GM12878 (cell line): ENCODE measurements around the gene SLC15A3. TPM values are rescaled to one million over a fixed set of nuclear protein-coding genes. Genes with fewer than 3 reads are reported as not detected.

Experiments
- ATAC-seq: fragments of 200-7000 bp; cut with Tn5 transposase; 3 replicates; pipeline ENCODE4 v1.9.1; 2020; ENCODE audit warnings: mild to moderate bottlenecking, moderate library complexity
- BruUV-seq: library from RNA; stranded (reverse); fragments of 400-500 nt; replicated peaks from 2 replicates; lab custom pipeline; 2021; lab: Mats Ljungman, UMichigan
- CTCF ChIA-PET: fragments of 300-600 bp; sonication (Branson Sonifier 250); formaldehyde crosslinking; extraction: SDS; loops from one replicate; lab custom pipeline; 2021; ENCODE audit warnings: inconsistent platforms; lab: Yijun Ruan, JAX
- POLR2A ChIA-PET: fragments of 350-600 bp; formaldehyde crosslinking; extraction: SDS; loops from one replicate; lab custom pipeline; 2021; ENCODE audit warnings: inconsistent platforms; lab: Charles Lee
- RAD21 ChIA-PET: fragments of 300-600 bp; sonication (Branson Sonifier 250); formaldehyde crosslinking; loops from one replicate; lab custom pipeline; 2023; ENCODE audit warnings: antibody characterized with exemption; ENCODE audit not compliant: unreplicated experiment; lab: Charles Lee
- SMC1A ChIA-PET: fragments of 300-600 bp; sonication (Branson Sonifier 250); formaldehyde crosslinking; loops from one replicate; lab custom pipeline; 2023; ENCODE audit not compliant: unreplicated experiment, uncharacterized antibody; lab: Charles Lee
- DNase-seq: peaks from one replicate; pipeline ENCODE4 v3.0.0-alpha.2; 2011; ENCODE audit warnings: low read depth, low spot score
- FAIRE-seq: peaks from 3 replicates; lab custom pipeline; 2011; peaks lifted over from hg19 to GRCh38; lab: Jason Lieb, UNC
- H2AFZ ChIP-seq: 2 replicates; pipeline ENCODE4 v1.6.0; 2011; ENCODE audit warnings: low read depth, low read length, control low read depth; ENCODE audit not compliant: control insufficient read depth
- H3K27ac ChIP-seq: 2 replicates; pipeline ENCODE4 v1.5.1; 2011; ENCODE audit warnings: control low read depth; ENCODE audit not compliant: control insufficient read depth, insufficient read depth
- H3K27me3 ChIP-seq, 2 experiments: replicated peaks in 1 of 2; 2 replicates each; pipeline versions ENCODE4 v1.6.0 to v1.6.1; 2011; ENCODE audit warnings: low read length in 1 of 2; ENCODE audit not compliant: control insufficient read depth in 2 of 2, insufficient read depth in 2 of 2
- H3K36me3 ChIP-seq, 2 experiments: 2 replicates each; pipeline ENCODE4 v1.5.1; 2011; ENCODE audit warnings: low read length in 1 of 2; ENCODE audit not compliant: control insufficient read depth in 2 of 2, insufficient read depth in 2 of 2
- H3K4me1 ChIP-seq: 2 replicates; pipeline ENCODE4 v1.6.1; 2011; ENCODE audit warnings: mild to moderate bottlenecking, low read length, moderate library complexity, mixed read lengths; ENCODE audit not compliant: control insufficient read depth, insufficient read depth
- H3K4me2 ChIP-seq: 2 replicates; pipeline ENCODE4 v1.6.0; 2011; ENCODE audit warnings: control low read depth; ENCODE audit not compliant: control insufficient read depth, insufficient read depth
- H3K4me3 ChIP-seq: fragments of 200-600 bp; sonication (generic); 2 replicates; pipeline ENCODE4 v1.5.1; 2016
- H3K79me2 ChIP-seq: 2 replicates; pipeline ENCODE4 v1.6.0; 2011; ENCODE audit warnings: low read length; ENCODE audit not compliant: control insufficient read depth, insufficient read depth
- H3K9ac ChIP-seq: 2 replicates; pipeline ENCODE4 v1.8.0; 2011; ENCODE audit warnings: low read length, control low read depth, mixed read lengths; ENCODE audit not compliant: control insufficient read depth, insufficient read depth
- H3K9me3 ChIP-seq: replicated peaks from 3 replicates; pipeline ENCODE4 v1.5.1; 2011; ENCODE audit warnings: mild to moderate bottlenecking, low read length; ENCODE audit not compliant: control insufficient read depth, insufficient read depth
- H4K20me1 ChIP-seq: 2 replicates; pipeline ENCODE4 v1.6.0; 2011; ENCODE audit not compliant: control insufficient read depth, insufficient read depth
- GABPA ChIP-seq: IDR thresholded peaks from 2 replicates; pipeline ENCODE4 v1.6.1; 2014; ENCODE audit warnings: antibody characterized with exemption, low read depth, mild to moderate bottlenecking, inconsistent platforms
- IKZF1 ChIP-seq: fragments of 450-650 bp; conservative IDR thresholded peaks from 2 replicates; pipeline ENCODE4 v1.6.1; 2017; ENCODE audit warnings: antibody characterized with exemption, mild to moderate bottlenecking
- NBN ChIP-seq: fragments of 450-650 bp; IDR thresholded peaks from 2 replicates; pipeline ENCODE4 v1.6.1; 2016
- NR2C1 ChIP-seq: fragments of 450-650 bp; IDR thresholded peaks from 2 replicates; pipeline ENCODE4 v1.6.1; 2017; ENCODE audit warnings: antibody characterized with exemption, mild to moderate bottlenecking, moderate library complexity
- ZBTB4 ChIP-seq: fragments of 450-650 bp; formaldehyde crosslinking; IDR thresholded peaks from 2 replicates; pipeline ENCODE4 v1.4.0; 2022; ENCODE audit warnings: mild to moderate bottlenecking, moderate library complexity
- ZSCAN29 ChIP-seq: fragments of 450-650 bp; IDR thresholded peaks from 2 replicates; pipeline ENCODE4 v1.6.1; 2017; ENCODE audit warnings: mild to moderate bottlenecking, moderate library complexity
- WGBS: methylation state at CpG from one replicate; pipeline ENCODE4 v1.1.6; 2016; ENCODE audit warnings: low lambda C conversion rate; ENCODE audit not compliant: insufficient replicate concordance, insufficient coverage; ENCODE audit errors: missing lambda C conversion rate; 5-methylcytosine and 5-hydroxymethylcytosine counted together
- in situ Hi-C: fragments of 300-500 bp; cut with MboI; formaldehyde crosslinking; loops from 9 replicates; pipeline ENCODE4 v1.14.3; 2018; ENCODE audit warnings: mixed read lengths
- intact Hi-C: fragments of 100-400 bp; cut with micrococcal nuclease; formaldehyde crosslinking; loops from one replicate; pipeline ENCODE4 v1.14.2; 2022; ENCODE audit not compliant: unreplicated experiment
- polyA plus RNA-seq, 11 experiments: library from polyadenylated mRNA; depleted of rRNA in 4 of 11; unstranded in 6 of 11; stranded (reverse) in 5 of 11; fragments of >200 nt; fragmentation: Nextera tagmentation in 4 of 11; fragmentation: Illumina TruSeq in 1 of 11; extraction: Ambion mirVana in 4 of 11; extraction: Trizol in 1 of 11; gene quantifications; 1 replicate in 1 of 11; 2 replicates in 10 of 11; pipeline versions ENCODE4 v1.2.1 to v1.2.3, GENCODE V29; 2011 to 2016; ENCODE audit warnings: inconsistent platforms in 2 of 11, missing spikeins in 2 of 11, low read depth in 1 of 11
- total RNA-seq, 4 experiments: library from RNA; depleted of rRNA in 3 of 4; stranded (reverse); fragments of >200 nt in 3 of 4; fragmentation: Illumina TruSeq in 1 of 4; extraction: Trizol in 1 of 4; gene quantifications; 2 replicates each; pipeline versions ENCODE4 v1.2.1 to v1.2.3, GENCODE V29; 2013 to 2021
- TF ChIP-seq, protein P1 (sequence below): IDR thresholded peaks from 2 replicates; pipeline ENCODE4 v1.6.1; 2011; ENCODE audit warnings: borderline replicate concordance, low read depth, mild to moderate bottlenecking, moderate library complexity, low read length; ENCODE audit not compliant: insufficient read depth, poor library complexity, severe bottlenecking

The SLC15A3 gene
- total and polyA plus RNA-seq, 10 of the 15 experiments (the other 5 are each of a cell fraction or from before 2014, with no cell fraction given) = 17.7 to 102 (median 55.8) TPM

GRCh38 chr11:60973699-60974098 is 21.7 kb upstream of the SLC15A3 start:
- TF ChIP-seq GABPA = no peak
- no peak for TF ChIP-seq NBN
- TF ChIP-seq ZSCAN29 = no peak
- intact Hi-C loops = no loop called here

GRCh38 chr11:60972182-60973030 is 20.4 kb upstream of the SLC15A3 start:
- WGBS = 61% methylated on average over 15 of the region's 15 CpGs
- in situ Hi-C loops = no loop called here
- no peaks in the 10 kb centered on the region for H3K79me2 ChIP-seq
- no peak overlapping the region for H3K27ac ChIP-seq
- POLR2A ChIA-PET = no interaction called here
- no peak overlapping the region for H3K4me2 ChIP-seq
- no peak for ATAC-seq
- RAD21 ChIA-PET = interaction anchor here (1.4 to 3.7 kb wide), 2 partner anchors 69 to 84 kb away, joined by 3 to 27 read pairs; no protein-coding TSS in a partner anchor
- no peaks in the 10 kb centered on the region for H4K20me1 ChIP-seq
- no peak overlapping the region for H3K4me3 ChIP-seq
- no peaks in the 10 kb centered on the region for H3K27me3 ChIP-seq
- CTCF ChIA-PET = interaction anchor here (0.7 to 3.8 kb wide), 8 partner anchors 8 to 160 kb away, joined by 3 to 21 read pairs (median 5); no protein-coding TSS in a partner anchor
- SMC1A ChIA-PET = interaction anchor here (1.1 to 4.5 kb wide), 4 partner anchors 56 to 216 kb away, joined by 3 to 29 read pairs (median 4); no protein-coding TSS in a partner anchor
- intact Hi-C loops = no loop called here
- no peaks in the 10 kb centered on the region for H3K36me3 ChIP-seq
- BruUV-seq = no TSS peak
- DNase-seq = no peak
- H3K4me1 ChIP-seq = peaks cover 6% of the 10 kb centered on the region; the same call in 1 of the 2 replicates
- peaks cover 3% of the 10 kb centered on the region; the same call in 2 of the 3 replicates for H3K9me3 ChIP-seq
- no peak overlapping the region for H2AFZ ChIP-seq
- H3K9ac ChIP-seq = no peak overlapping the region
- no peak for FAIRE-seq
- TF ChIP-seq NR2C1 (no peak), IKZF1 (no peak), NBN (no peak), ZBTB4 (no peak)
- TF ChIP-seq, protein P1, sequence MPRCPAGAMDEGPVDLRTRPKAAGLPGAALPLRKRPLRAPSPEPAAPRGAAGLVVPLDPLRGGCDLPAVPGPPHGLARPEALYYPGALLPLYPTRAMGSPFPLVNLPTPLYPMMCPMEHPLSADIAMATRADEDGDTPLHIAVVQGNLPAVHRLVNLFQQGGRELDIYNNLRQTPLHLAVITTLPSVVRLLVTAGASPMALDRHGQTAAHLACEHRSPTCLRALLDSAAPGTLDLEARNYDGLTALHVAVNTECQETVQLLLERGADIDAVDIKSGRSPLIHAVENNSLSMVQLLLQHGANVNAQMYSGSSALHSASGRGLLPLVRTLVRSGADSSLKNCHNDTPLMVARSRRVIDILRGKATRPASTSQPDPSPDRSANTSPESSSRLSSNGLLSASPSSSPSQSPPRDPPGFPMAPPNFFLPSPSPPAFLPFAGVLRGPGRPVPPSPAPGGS = no peak

More at GRCh38 chr11:60973699-60974098, 21.7 kb upstream of the SLC15A3 start:
- no peaks in the 10 kb centered on the region for H3K36me3 ChIP-seq
- no TSS peak for BruUV-seq
- H3K4me1 ChIP-seq = peaks cover 6% of the 10 kb centered on the region; the same call in 1 of the 2 replicates
- DNase-seq = no peak
- no peak for FAIRE-seq
- no peak overlapping the region for H3K4me2 ChIP-seq
- no peaks in the 10 kb centered on the region for H4K20me1 ChIP-seq
- in situ Hi-C loops = no loop called here
- ATAC-seq = no peak
- ChIA-PET CTCF (no interaction called here), RAD21 (no interaction called here), POLR2A (no interaction called here), SMC1A (no interaction called here)
- no peak overlapping the region for H3K4me3 ChIP-seq
- H3K79me2 ChIP-seq = no peaks in the 10 kb centered on the region
- no peak overlapping the region for H3K9ac ChIP-seq
- H3K27me3 ChIP-seq = no peaks in the 10 kb centered on the region
- H3K9me3 ChIP-seq = no peaks in the 10 kb centered on the region; the same call in 2 of the 3 replicates
- 75% methylated on average over 6 of the region's 6 CpGs for WGBS
- H2AFZ ChIP-seq = no peak overlapping the region
- no peak overlapping the region for H3K27ac ChIP-seq
